WTC11 (cell line): ENCODE measurements around the gene TXNRD1. TPM values are rescaled to one million over a fixed set of nuclear protein-coding genes. Genes with fewer than 3 reads are reported as not detected.

Experiments
- ATAC-seq: fragments of 200-7000 bp; cut with Tn5 transposase; 2 replicates; pipeline ENCODE4 v1.10.0; 2021; ENCODE audit warnings: mild to moderate bottlenecking, moderate library complexity
- CTCF ChIA-PET: fragments of 300-600 bp; sonication (Branson Sonifier 250); formaldehyde crosslinking; loops from one replicate; lab custom pipeline; 2021; ENCODE audit warnings: antibody characterized with exemption; lab: Charles Lee
- POLR2A ChIA-PET: fragments of 350-600 bp; sonication (Branson Sonifier 250); formaldehyde crosslinking; loops from one replicate; lab custom pipeline; 2021; ENCODE audit warnings: antibody characterized with exemption; lab: Charles Lee
- DNase-seq: peaks from one replicate; pipeline ENCODE4 v3.0.0; 2021; ENCODE audit warnings: low spot score
- H3K27ac Mint-ChIP-seq: 2 replicates; pipeline ENCODE4 v1.8.0; 2021; ENCODE audit warnings: mixed read lengths
- H3K27me3 Mint-ChIP-seq: 2 replicates; pipeline ENCODE4 v1.8.0; 2021; ENCODE audit warnings: low read depth, mild to moderate bottlenecking, moderate library complexity, mixed read lengths
- H3K36me3 Mint-ChIP-seq: 2 replicates; pipeline ENCODE4 v1.8.0; 2021; ENCODE audit warnings: mixed read lengths
- H3K4me1 Mint-ChIP-seq: 2 replicates; pipeline ENCODE4 v1.8.0; 2022; ENCODE audit warnings: mixed read lengths
- H3K4me3 Mint-ChIP-seq: 2 replicates; pipeline ENCODE4 v1.8.0; 2021; ENCODE audit warnings: mild to moderate bottlenecking, moderate library complexity, mixed read lengths
- H3K9me3 Mint-ChIP-seq: 2 replicates; pipeline ENCODE4 v1.8.0; 2021; ENCODE audit warnings: mixed read lengths
- AFF4 ChIP-seq: sonication (generic); formaldehyde crosslinking; IDR thresholded peaks from 2 replicates; pipeline ENCODE4 v1.8.1; 2023; ENCODE audit warnings: mild to moderate bottlenecking, missing genetic modification reagents, borderline replicate concordance
- ATF2 ChIP-seq: sonication (generic); formaldehyde crosslinking; IDR thresholded peaks from 2 replicates; pipeline ENCODE4 v1.8.1; 2022; ENCODE audit warnings: low read depth, missing genetic modification reagents, borderline replicate concordance
- ATF3 ChIP-seq: sonication (generic); formaldehyde crosslinking; conservative IDR thresholded peaks from 2 replicates; pipeline ENCODE4 v1.8.1; 2022; ENCODE audit warnings: mild to moderate bottlenecking, missing genetic modification reagents
- CTCF ChIP-seq: fragments of 200-600 bp; IDR thresholded peaks from 2 replicates; pipeline ENCODE4 v1.8.0; 2022; ENCODE audit warnings: antibody characterized with exemption
- ESRRA ChIP-seq: sonication (generic); formaldehyde crosslinking; IDR thresholded peaks from 2 replicates; pipeline ENCODE4 v1.8.1; 2022; ENCODE audit warnings: mild to moderate bottlenecking, missing genetic modification reagents, borderline replicate concordance
- MLX ChIP-seq: sonication (generic); formaldehyde crosslinking; IDR thresholded peaks from 2 replicates; pipeline ENCODE4 v1.8.1; 2023; ENCODE audit warnings: mild to moderate bottlenecking, missing genetic modification reagents, moderate library complexity
- NFYB ChIP-seq: sonication (generic); formaldehyde crosslinking; conservative IDR thresholded peaks from 2 replicates; pipeline ENCODE4 v1.8.0; 2022; ENCODE audit warnings: low read depth, missing genetic modification reagents
- PRDM15 ChIP-seq: sonication (generic); formaldehyde crosslinking; IDR thresholded peaks from 2 replicates; pipeline ENCODE4 v1.8.0; 2022; ENCODE audit warnings: missing genetic modification reagents
- PRRX2 ChIP-seq: fragments of 250-450 bp; sonication (Bioruptor Pico); IDR thresholded peaks from 2 replicates; pipeline ENCODE4 v1.8.0; 2021; ENCODE audit warnings: mild to moderate bottlenecking
- RELA ChIP-seq: sonication (generic); formaldehyde crosslinking; IDR thresholded peaks from 2 replicates; pipeline ENCODE4 v1.8.1; 2022; ENCODE audit warnings: missing genetic modification reagents, mild to moderate bottlenecking, borderline replicate concordance
- TP53 ChIP-seq: sonication (generic); formaldehyde crosslinking; IDR thresholded peaks from 2 replicates; pipeline ENCODE4 v1.8.1; 2023; ENCODE audit warnings: mild to moderate bottlenecking, missing genetic modification reagents
- ZBTB21 ChIP-seq: sonication (generic); formaldehyde crosslinking; IDR thresholded peaks from 2 replicates; pipeline ENCODE4 v1.8.1; 2023; ENCODE audit warnings: mild to moderate bottlenecking, missing genetic modification reagents, borderline replicate concordance
- ZNF121 ChIP-seq: sonication (generic); formaldehyde crosslinking; IDR thresholded peaks from 2 replicates; pipeline ENCODE4 v1.8.0; 2023; ENCODE audit warnings: missing genetic modification reagents
- ZNF425 ChIP-seq: fragments of 250-450 bp; sonication (Bioruptor Pico); conservative IDR thresholded peaks from 2 replicates; pipeline ENCODE4 v1.9.0; 2021; ENCODE audit warnings: mild to moderate bottlenecking
- total RNA-seq: library from RNA; stranded (reverse); gene quantifications from 3 replicates; pipeline ENCODE4 v1.2.3, GENCODE V29; 2021

Gene TXNRD1
- total RNA-seq, 1 experiment from 2014 or later, result 113 TPM

GRCh38 chr12:104316936-104317335 lies 101.4 kb downstream of the TXNRD1 start (continued):
- TF ChIP-seq ATF3 (CRISPR knock-in tag) (no peak), NFYB (CRISPR knock-in tag) (no peak), ZBTB21 (CRISPR knock-in tag) (no peak), ESRRA (CRISPR knock-in tag) (no peak), TP53 (CRISPR knock-in tag) (no peak), CTCF (no peak), AFF4 (CRISPR knock-in tag) (no peak), PRDM15 (CRISPR knock-in tag) (no peak)

- TF ChIP-seq ZNF121 (CRISPR knock-in tag), result 0 out of 2 replicates have a peak, but pooled peaks have one; percentile 8
- TF ChIP-seq ATF2, result no peak
- peaks cover 3% of the 10 kb centered on the region for H3K9me3 Mint-ChIP-seq
- DNase-seq, result no peak
- POLR2A ChIA-PET, result no interaction called here
- no peak for ATAC-seq
- H3K4me1 Mint-ChIP-seq, result no peaks in the 10 kb centered on the region
- no peak overlapping the region for H3K4me3 Mint-ChIP-seq
- no peak overlapping the region; the same call in 1 of the 2 replicates for H3K27ac Mint-ChIP-seq
- CTCF ChIA-PET, result interaction anchor here (1.4 kb wide), 1 partner anchor 101 kb away, joined by 3 read pairs; no protein-coding TSS in a partner anchor
- H3K27me3 Mint-ChIP-seq, result no peaks in the 10 kb centered on the region
- peaks cover 76% of the 10 kb centered on the region for H3K36me3 Mint-ChIP-seq
Observed at GRCh38 chr12:104317538-104318210, 102.1 kb downstream of the TXNRD1 start.

GRCh38 chr12:104319028-104319427 lies 103.4 kb downstream of the TXNRD1 start:
- no peaks in the 10 kb centered on the region for H3K4me1 Mint-ChIP-seq
- POLR2A ChIA-PET, result interaction anchor here (0.6 kb wide), 1 partner anchor 251 kb away, joined by 3 read pairs; no protein-coding TSS in a partner anchor
- DNase-seq (no peak), ATAC-seq (no peak)
- no peak overlapping the region for H3K27ac Mint-ChIP-seq
- no peak overlapping the region for H3K4me3 Mint-ChIP-seq
- H3K36me3 Mint-ChIP-seq, result peaks cover 68% of the 10 kb centered on the region
- peaks cover 6% of the 10 kb centered on the region for H3K9me3 Mint-ChIP-seq
- CTCF ChIA-PET, result no interaction called here
- no peaks in the 10 kb centered on the region for H3K27me3 Mint-ChIP-seq
- no peak for TF ChIP-seq ZNF425 (CRISPR knock-in tag)
- TF ChIP-seq MLX (CRISPR knock-in tag), result no peak
- TF ChIP-seq PRRX2, result no peak
- TF ChIP-seq ATF3 (CRISPR knock-in tag), result no peak
- no peak for TF ChIP-seq RELA (CRISPR knock-in tag)
- no peak for TF ChIP-seq ZNF121 (CRISPR knock-in tag)
